KBM-7 (cell line): ENCODE data around the gene PPM1H.
"Not testable (repeated sequence)": the region's sequence is repeated elsewhere in the genome, so short reads cannot be mapped to it uniquely, and the experiment has no call there.

ENCODE experiments used
- DNase-seq: peaks from one replicate; pipeline ENCODE4 v3.0.0-alpha.2; 2015
- in situ Hi-C: fragments of 300-500 bp; cut with MboI; formaldehyde crosslinking; loops from 2 replicates; pipeline ENCODE4 v1.14.3; 2020; ENCODE audit warnings: low sequenced_read_pairs, low pct_unique_long_range_greater_than_20kb, mixed read lengths

PPM1H gene

GRCh38 chr12:62882696-62883095, 52.3 kb downstream of the PPM1H start:
- peak; percentile 28 for DNase-seq
- in situ Hi-C loops, result no loop called here

DNA sequence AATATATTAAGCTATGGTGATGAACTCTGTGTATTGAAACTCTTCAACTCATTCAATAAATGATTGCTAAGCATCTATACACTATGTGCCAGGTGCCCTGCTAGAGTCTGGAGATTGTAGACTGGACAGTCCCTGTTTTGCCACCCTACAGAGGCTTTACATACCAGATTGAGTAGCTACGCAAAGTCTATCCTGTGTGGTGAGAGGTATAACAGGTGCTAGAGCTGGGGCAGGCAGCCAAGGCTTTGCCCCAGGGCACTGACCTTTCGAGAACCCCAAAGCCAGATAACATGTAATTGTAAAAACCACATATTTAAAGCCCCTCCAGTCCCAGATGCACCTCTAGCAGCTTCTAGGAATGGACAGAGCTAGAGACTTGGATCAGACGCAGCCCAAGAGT, 52.8 kb downstream of the PPM1H start:
- DNase-seq, result no peak
- in situ Hi-C loops, result no loop called here

GRCh38 chr12:62879691-62880090, 55.3 kb downstream of the PPM1H start:
- in situ Hi-C loops, result loop anchor here (5.0 kb wide), 1 partner anchor 983 kb away; no protein-coding TSS in a partner anchor
- DNase-seq, result no peak

DNA sequence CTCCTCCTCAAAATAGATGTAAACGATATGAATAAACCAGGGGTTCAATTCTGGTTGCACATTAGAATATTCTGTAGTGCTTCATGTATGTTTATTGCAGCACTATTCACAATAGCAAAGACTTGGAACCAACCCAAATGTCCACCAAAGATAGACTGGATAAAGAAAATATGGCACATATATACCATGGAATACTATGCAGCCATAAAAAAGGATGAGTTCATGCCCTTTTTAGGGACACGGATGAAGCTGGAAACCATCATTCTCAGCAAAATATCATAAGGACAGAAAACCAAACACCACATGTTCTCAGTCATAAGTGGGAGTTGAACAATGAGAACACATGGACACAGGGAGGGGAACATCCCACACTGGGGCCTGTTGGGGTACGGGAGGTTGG, 55.7 kb downstream of the PPM1H start:
- in situ Hi-C loops, result loop anchor here (5.0 kb wide), 1 partner anchor 983 kb away; no protein-coding TSS in a partner anchor

DNA sequence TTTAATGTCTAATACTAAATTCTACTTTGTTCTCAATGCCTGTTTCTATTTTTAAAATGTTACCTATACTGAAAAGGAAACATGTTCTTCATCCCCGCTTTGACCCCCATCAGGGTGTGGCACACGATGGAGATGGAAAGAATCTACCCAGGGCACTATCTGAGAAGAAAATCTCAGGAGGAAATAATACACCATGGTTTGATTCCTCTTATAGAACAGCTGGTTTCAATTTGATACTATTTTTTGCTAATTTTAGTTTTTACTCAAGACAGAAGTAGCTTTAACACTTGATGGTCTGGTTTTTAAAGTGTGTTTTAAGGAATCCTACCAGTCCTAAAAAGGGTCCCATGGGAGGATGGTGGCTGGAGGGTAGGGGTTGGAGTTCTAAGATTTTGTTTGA, 56.7 kb downstream of the PPM1H start:
- no peak for DNase-seq
- in situ Hi-C loops, result loop anchor here (5.0 kb wide), 1 partner anchor 984 kb away; no protein-coding TSS in a partner anchor

More for the DNA sequence above, 55.7 kb downstream of the PPM1H start:
- DNase-seq, result not testable (repeated sequence)

DNA sequence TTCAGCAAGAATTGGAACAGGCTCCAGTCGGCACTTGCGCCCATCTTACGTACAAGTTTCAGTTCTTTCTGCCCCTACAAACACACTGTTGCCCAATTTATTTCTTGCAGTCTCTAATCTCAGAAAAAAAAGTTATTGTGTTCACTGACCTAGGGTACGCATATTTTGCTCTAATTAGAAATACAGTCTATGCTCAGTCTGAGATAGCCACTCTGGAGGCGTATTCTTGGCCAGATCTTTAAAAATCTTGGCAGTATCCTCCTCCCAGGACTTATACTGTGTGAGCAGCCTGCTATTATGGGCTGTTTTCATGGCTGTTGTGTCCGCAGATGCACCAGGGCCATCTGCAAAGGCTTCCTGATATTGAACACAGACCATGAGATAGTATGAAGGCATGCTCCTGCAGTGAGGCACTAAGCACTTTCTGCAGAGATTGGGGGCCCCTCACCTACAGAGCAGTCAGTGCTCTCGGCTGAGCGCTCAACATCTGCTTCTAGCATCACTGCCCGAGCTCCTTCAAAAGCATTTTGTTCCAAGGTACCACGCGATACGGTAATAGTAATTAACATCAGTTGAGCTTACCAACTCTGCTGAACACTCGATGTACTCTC, 57.9 kb downstream of the PPM1H start:
- no peak for DNase-seq
- in situ Hi-C loops, result loop anchor here (5.0 kb wide), 1 partner anchor 985 kb away; no protein-coding TSS in a partner anchor

DNA sequence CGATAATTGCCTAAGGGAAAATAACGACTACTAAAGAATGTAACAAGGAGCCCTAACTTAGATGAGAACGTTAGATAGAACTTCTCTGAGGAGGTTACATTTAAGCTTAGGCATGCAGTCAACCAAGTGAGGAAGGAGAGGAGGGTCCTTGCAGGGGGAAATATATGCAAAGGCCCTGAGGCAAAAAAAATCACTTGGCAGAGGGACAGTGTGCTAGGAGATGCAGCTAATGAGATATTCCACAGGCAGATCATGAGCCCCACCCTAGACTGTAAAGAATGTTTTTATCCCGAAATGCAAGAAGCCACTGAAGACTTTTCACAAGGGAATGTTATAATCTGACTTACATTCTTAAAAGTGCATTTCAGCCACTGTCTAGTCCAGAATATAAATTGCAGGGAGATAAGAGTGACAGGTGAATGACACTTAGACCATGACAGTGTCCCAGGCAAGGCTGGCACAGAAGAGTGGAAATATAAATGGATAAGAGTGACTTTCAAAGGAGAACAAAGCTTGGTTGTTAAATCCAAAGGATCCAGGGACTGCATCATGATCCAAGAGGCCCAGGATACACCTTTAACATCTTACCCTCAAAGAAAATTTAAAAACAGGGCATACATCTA, 61.0 kb downstream of the PPM1H start:
- no peak for DNase-seq
- in situ Hi-C loops, result no loop called here

GRCh38 chr12:62873116-62873825, 61.7 kb downstream of the PPM1H start:
- DNase-seq, result no peak
- in situ Hi-C loops, result no loop called here

DNA sequence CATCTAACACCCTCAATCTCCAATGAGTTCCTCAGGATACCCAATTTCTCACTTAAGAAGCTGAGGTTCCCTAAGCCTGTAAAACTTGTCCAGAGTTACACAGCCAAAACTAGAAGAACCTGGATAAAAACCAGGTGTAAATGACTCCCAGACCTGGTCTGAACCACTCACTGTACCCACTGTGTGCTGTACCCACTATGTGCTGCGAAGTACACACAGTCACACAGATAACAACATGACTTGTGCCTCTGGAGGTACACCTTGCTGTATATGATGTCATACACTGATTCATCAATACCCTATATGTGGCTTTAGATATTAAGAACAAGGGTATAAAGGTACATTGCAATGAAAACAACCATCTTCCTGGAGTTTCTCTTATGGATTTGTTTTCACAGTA, 66.1 kb downstream of the PPM1H start:
- in situ Hi-C loops, result loop anchor here (10.0 kb wide), 1 partner anchor 976 kb away; the partner anchor contains the start of gene SRGAP1
- no peak for DNase-seq

GRCh38 chr12:62866451-62867082, 68.4 kb downstream of the PPM1H start:
- DNase-seq, result no peak
- in situ Hi-C loops, result loop anchor here (10.0 kb wide), 1 partner anchor 978 kb away; the partner anchor contains the start of gene SRGAP1

DNA sequence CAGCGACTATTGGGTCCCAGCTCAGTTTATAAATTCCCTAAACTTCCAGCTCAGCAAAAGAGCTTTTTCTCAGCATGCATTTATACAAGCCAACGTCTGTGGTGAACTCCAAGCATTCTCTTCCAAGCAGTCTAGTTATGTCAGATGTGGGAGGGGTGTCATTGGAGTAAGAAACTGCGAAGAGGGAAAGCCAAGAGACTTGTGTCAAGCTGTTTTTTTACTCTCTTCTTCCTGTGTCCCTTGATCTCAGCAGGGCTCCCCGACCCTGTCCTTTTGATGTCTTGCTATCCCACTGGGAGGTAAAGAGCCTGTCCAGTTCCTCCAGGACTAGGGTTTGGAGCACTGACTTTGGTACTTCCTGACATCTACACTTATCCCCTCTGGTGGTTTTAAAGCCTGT, 69.0 kb downstream of the PPM1H start:
- in situ Hi-C loops, result loop anchor here (10.0 kb wide), 1 partner anchor 979 kb away; the partner anchor contains the start of gene SRGAP1
- DNase-seq, result no peak

GRCh38 chr12:62865065-62865464, 69.9 kb downstream of the PPM1H start:
- in situ Hi-C loops, result loop anchor here (10.0 kb wide), 1 partner anchor 980 kb away; the partner anchor contains the start of gene SRGAP1
- no peak for DNase-seq

GRCh38 chr12:62862259-62862881, 72.6 kb downstream of the PPM1H start:
- DNase-seq, result no peak
- in situ Hi-C loops, result loop anchor here (10.0 kb wide), 1 partner anchor 982 kb away; the partner anchor contains the start of gene SRGAP1

DNA sequence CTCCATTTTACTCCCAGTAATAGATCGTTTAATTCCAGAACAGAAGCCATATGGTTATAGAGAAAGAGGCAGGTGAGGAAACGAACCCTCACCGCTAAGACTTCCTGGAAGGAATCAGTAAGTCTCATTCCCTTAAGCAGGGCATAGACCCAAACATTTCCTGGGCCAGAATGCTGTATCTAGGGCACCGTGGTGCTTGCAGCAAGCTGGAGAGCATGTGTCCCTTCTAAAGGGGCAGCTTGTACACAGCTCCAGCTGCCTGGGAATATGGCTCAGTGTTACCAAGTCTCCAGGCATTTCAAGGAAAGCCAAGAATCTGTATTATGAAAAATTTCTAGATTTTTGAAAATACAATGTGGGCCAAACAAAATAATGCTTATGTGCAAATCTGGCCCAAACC, 73.4 kb downstream of the PPM1H start:
- no peak for DNase-seq
- in situ Hi-C loops, result loop anchor here (10.0 kb wide), 1 partner anchor 983 kb away; the partner anchor contains the start of gene SRGAP1

GRCh38 chr12:62860501-62861411, 74.2 kb downstream of the PPM1H start:
- in situ Hi-C loops, result loop anchor here (10.0 kb wide), 1 partner anchor 984 kb away; the partner anchor contains the start of gene SRGAP1
- no peak for DNase-seq

DNA sequence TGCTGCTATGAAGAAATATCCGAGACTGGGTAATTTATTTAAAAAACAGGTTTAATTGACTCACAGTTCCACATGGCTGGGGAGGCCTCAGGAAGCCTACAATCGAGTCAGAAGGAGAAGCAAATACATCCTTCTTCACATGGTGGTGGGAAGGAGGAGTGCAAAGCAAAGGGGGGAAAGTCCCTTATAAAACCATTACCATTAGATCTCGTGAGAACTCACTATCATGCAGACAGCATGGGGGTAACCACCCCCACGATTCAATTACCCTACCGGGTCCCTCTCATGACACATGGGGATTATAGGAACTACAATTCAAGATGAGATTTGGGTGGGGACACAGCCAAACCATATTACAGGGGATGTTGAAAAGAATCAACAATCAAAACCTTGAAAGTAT, 74.9 kb downstream of the PPM1H start:
- DNase-seq, result no peak
- in situ Hi-C loops, result loop anchor here (10.0 kb wide), 1 partner anchor 985 kb away; the partner anchor contains the start of gene SRGAP1

DNA sequence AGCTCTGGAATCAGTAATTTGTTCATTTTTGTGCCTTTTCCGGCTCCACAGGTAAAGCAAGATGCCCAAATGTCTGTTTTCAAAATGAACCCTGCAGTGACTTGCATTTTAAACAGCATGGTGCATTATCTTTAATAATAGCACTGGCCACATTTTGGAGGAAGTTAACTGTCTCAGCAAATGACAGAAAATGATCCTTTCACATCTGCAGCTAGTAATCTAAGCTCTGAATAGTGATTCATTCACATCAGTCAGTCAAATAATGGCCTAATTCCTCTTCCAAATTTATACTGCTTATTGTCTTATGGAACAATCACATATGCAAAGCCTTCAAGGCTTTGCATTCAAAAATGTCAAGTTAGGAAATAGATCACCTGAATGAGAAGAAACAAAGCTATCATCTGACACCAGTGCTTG, 75.6 kb downstream of the PPM1H start:
- DNase-seq, result no peak
- in situ Hi-C loops, result no loop called here

DNA sequence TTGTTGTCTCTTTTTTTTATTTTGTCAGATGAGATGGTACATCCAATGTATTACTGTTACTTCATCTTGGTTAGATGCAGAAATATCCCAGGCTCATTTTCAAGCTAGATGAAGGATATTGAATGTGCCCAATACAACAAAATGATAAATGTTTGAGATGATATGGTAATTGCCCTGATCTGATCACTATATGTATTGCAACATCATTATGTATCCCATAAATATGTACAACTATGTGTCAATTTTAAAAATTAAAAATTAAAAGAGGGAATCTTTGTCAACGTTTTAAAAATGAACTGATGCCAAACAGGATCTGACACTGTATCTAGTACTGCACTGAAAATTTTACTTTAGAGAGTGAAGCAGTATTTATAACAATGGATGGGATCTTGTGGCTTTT, 78.5 kb downstream of the PPM1H start:
- no peak for DNase-seq
- in situ Hi-C loops, result no loop called here
